Heart left ventricle (tissue), 13 donors: Measurements from ENCODE around the gene CISD2.

ENCODE experiments used
- POLR2A ChIP-seq, 2 donors: fragments of 450-650 bp; IDR thresholded peaks; one replicate each; pipeline ENCODE4 v1.6.1; 2017; ENCODE audit warnings: antibody characterized with exemption in 2 of 2, mild to moderate bottlenecking in 2 of 2, moderate library complexity in 2 of 2
- TF ChIP-seq, protein P1 (sequence below), 12 donors: fragments of 200-600 bp; sonication (generic) in 4 of 12; IDR thresholded peaks; one replicate each; pipeline versions ENCODE4 v1.5.0 to v1.8.0; 2018 to 2022; ENCODE audit warnings: antibody characterized with exemption in 12 of 12, mild to moderate bottlenecking in 5 of 12
- donor health status: ischemic (EF 13 %, LVEDD 7.1; RV severe dilation, severe dysfunction).
- donor health status: DM: no; HTN: yes; CAD: no.
- donor health status: DM: no; HTN: no; CAD: no.
- donor health status: ischemic (EF 25% LVEDD 6.9; RV normal size, moderate dysfunction).
- donor health status: ischemic (EF 25% LVEDD 5.7; RV mildly dilated, moderate dysfunction).
- donor health status: ischemic (EF 35%, LVEDD 5.7; RV mildly dilated, moderate dysfunction).
- donor health status: nonischemic (EF 11% LVEDD 7.7; RV severe dilation, severe dysfunction).
- donor health status: DM: yes; HTN: yes; CAD: no.
- donor health status: PGD.
- donor health status: ischemic (EF 29% LVEDD 5.4; RV normal size, mild dysfunction).
- donor health status: nonischemic (EF 23%, LVEDD 6.1; RV moderate dilation, normal function).

DNA sequence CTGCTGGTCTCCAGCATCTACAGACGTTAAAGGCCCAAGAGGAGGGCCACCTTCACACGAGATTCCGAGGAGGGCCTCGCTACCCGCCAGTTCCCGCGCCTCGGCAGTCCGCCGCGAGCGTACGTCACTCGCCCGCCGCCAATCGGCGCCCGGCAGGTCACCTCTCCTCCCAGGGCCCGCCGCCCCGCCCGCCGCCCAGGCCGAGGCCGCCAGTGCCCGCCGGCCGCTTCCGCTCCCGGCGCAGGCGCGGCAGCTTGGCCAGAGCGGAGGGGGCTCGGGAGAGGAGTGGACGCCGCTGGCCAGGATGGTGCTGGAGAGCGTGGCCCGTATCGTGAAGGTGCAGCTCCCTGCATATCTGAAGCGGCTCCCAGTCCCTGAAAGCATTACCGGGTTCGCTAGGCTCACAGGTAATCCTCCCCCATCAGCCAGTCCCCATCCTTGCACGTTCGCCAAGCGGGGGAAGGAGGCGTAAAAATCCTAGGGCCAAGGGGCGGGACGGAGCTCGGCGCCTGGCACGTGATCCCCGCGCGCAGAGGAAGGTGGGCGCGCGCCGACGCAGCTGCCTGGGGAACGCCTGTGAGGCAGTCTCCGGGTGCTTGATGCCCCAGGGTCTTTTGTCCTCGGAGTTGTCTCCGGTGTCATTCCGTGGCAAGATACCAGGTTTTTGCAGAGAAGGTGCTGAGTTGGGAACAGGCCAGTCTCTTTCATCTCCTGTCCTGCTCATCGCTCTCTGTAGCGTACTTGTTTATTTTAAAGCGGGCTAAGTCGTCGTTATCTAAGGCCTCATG, at the start of gene CISD2:
- TF ChIP-seq, protein P1, sequence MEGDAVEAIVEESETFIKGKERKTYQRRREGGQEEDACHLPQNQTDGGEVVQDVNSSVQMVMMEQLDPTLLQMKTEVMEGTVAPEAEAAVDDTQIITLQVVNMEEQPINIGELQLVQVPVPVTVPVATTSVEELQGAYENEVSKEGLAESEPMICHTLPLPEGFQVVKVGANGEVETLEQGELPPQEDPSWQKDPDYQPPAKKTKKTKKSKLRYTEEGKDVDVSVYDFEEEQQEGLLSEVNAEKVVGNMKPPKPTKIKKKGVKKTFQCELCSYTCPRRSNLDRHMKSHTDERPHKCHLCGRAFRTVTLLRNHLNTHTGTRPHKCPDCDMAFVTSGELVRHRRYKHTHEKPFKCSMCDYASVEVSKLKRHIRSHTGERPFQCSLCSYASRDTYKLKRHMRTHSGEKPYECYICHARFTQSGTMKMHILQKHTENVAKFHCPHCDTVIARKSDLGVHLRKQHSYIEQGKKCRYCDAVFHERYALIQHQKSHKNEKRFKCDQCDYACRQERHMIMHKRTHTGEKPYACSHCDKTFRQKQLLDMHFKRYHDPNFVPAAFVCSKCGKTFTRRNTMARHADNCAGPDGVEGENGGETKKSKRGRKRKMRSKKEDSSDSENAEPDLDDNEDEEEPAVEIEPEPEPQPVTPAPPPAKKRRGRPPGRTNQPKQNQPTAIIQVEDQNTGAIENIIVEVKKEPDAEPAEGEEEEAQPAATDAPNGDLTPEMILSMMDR (IDR thresholded peaks at IDR 0.05), result no peak
- TF ChIP-seq POLR2A (IDR thresholded peaks at IDR 0.05), result peak in 1 of 2 donors; percentile 72
